Neural progenitor cell (in vitro differentiated cells): ENCODE data around the gene C3orf20.

Source experiments
- EZH2 ChIP-seq: fragments of 200-600 bp; sonication (generic); IDR thresholded peaks from 2 replicates; pipeline ENCODE4 v1.6.1; 2017; ENCODE audit warnings: antibody characterized with exemption, mild to moderate bottlenecking, moderate library complexity
- EZH2phosphoT487 ChIP-seq: fragments of 200-600 bp; sonication (generic); IDR thresholded peaks from 2 replicates; pipeline ENCODE4 v1.6.1; 2017; ENCODE audit warnings: antibody characterized with exemption
- TF ChIP-seq, protein P1 (sequence below): fragments of 200-600 bp; sonication (generic); IDR thresholded peaks from 2 replicates; pipeline ENCODE4 v1.5.1; 2017; ENCODE audit warnings: antibody characterized with exemption, mild to moderate bottlenecking

DNA sequence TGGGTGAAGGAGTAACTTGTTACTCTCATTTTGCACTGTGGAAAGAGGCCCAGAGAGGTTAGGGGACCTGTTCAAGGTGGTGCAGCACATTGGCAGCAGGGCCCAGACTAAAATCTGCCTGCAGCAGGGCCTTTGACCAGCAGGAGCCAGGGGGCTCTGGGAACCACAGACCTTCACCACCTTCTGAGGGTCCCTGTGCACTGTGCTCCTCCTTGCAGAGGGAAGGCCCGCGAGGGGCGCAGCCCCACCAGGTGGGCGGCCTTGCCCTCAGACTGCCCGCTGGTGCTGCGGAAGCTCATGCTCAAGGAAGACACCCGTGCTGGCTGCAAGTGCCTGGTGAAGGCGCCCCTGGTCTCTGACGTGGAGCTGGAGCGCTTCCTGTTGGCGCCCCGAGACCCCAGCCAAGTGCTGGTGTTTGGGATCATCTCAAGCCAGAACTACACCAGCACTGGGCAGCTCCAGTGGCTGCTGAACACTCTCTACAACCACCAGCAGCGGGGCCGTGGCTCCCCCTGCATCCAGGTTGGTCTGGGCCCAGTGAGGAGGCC lies 82.3 kb downstream of the C3orf20 start:
- TF ChIP-seq, protein P1, sequence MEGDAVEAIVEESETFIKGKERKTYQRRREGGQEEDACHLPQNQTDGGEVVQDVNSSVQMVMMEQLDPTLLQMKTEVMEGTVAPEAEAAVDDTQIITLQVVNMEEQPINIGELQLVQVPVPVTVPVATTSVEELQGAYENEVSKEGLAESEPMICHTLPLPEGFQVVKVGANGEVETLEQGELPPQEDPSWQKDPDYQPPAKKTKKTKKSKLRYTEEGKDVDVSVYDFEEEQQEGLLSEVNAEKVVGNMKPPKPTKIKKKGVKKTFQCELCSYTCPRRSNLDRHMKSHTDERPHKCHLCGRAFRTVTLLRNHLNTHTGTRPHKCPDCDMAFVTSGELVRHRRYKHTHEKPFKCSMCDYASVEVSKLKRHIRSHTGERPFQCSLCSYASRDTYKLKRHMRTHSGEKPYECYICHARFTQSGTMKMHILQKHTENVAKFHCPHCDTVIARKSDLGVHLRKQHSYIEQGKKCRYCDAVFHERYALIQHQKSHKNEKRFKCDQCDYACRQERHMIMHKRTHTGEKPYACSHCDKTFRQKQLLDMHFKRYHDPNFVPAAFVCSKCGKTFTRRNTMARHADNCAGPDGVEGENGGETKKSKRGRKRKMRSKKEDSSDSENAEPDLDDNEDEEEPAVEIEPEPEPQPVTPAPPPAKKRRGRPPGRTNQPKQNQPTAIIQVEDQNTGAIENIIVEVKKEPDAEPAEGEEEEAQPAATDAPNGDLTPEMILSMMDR = no peak
- TF ChIP-seq EZH2 (no peak), EZH2phosphoT487 (no peak)
